Stimulated activated CD8-positive, alpha-beta memory T cell treated with anti-CD3 and anti-CD28 coated beads, Interleukin-15, amount 100 ng/mL, for 24 hours (primary cell): Measurements from ENCODE around the gene CHURC1.

Experiments used
- DNase-seq: peaks from one replicate; pipeline ENCODE4 v3.0.0-alpha.2; 2020; ENCODE audit warnings: low read depth

The CHURC1 gene

GRCh38 chr14:64956697-64957406 lies 42.6 kb downstream of the CHURC1 start:
- DNase-seq = no peak

- DNase-seq = no peak
These were observed 43.9 kb downstream of the CHURC1 start for GRCh38 chr14:64958201-64958600.

GRCh38 chr14:64958743-64959142 lies 44.5 kb downstream of the CHURC1 start:
- DNase-seq = no peak

GRCh38 chr14:64960762-64961276 lies 46.6 kb downstream of the CHURC1 start:
- DNase-seq = no peak

- DNase-seq = no peak
These were observed 49.4 kb downstream of the CHURC1 start for GRCh38 chr14:64963611-64964010.

GRCh38 chr14:64965356-64966000 lies 51.2 kb downstream of the CHURC1 start:
- DNase-seq = no peak

GRCh38 chr14:64966976-64967375 lies 52.7 kb downstream of the CHURC1 start:
- DNase-seq = no peak

GRCh38 chr14:64968167-64968566 lies 53.9 kb downstream of the CHURC1 start:
- no peak for DNase-seq

GRCh38 chr14:64968651-64969050 lies 54.4 kb downstream of the CHURC1 start:
- no peak for DNase-seq

GRCh38 chr14:64970041-64970440 lies 55.8 kb downstream of the CHURC1 start:
- DNase-seq = no peak

- DNase-seq = no peak
These were observed 56.7 kb downstream of the CHURC1 start for GRCh38 chr14:64970776-64971477.

- no peak for DNase-seq
These were observed 57.3 kb downstream of the CHURC1 start for GRCh38 chr14:64971491-64971942.

GRCh38 chr14:64971943-64972791 lies 57.9 kb downstream of the CHURC1 start, which contains the start of gene RAB15:
RAB15 (minus strand) TSS chr14:64972336; CDS start chr14:64972076, 260 bp downstream.
- no peak for DNase-seq

GRCh38 chr14:64973026-64973442 lies 58.8 kb downstream of the CHURC1 start:
- DNase-seq = no peak

GRCh38 chr14:64973826-64974225 lies 59.6 kb downstream of the CHURC1 start:
- DNase-seq = no peak

GRCh38 chr14:64974563-64974962 lies 60.3 kb downstream of the CHURC1 start:
- no peak for DNase-seq

GRCh38 chr14:64979336-64980074 lies 65.2 kb downstream of the CHURC1 start:
- DNase-seq = no peak

- DNase-seq = no peak
These were observed 69.4 kb downstream of the CHURC1 start for GRCh38 chr14:64983439-64984310.
